Common myeloid progenitor, CD34-positive (primary cell): Measurements from ENCODE around the gene ROCK1.

Source experiments
- CTCF ChIA-PET: fragments of 350-600 bp; sonication (Branson Sonifier 250); formaldehyde crosslinking; loops from one replicate; lab custom pipeline; 2021; ENCODE audit warnings: antibody characterized with exemption; lab: Charles Lee
- POLR2A ChIA-PET: fragments of 350-600 bp; sonication (Branson Sonifier 250); formaldehyde crosslinking; loops from one replicate; lab custom pipeline; 2021; ENCODE audit warnings: antibody characterized with exemption; lab: Charles Lee
- DNase-seq, 3 donors: peaks; one replicate each; pipeline versions ENCODE4 v3.0.0 to v3.0.0-alpha.2; 2013
- H3K27ac ChIP-seq, 2 experiments: 1 replicate in 1 of 2; 2 replicates in 1 of 2; pipeline ENCODE4 v1.7.0; 2013; ENCODE audit warnings: inconsistent platforms in 2 of 2, low read length in 2 of 2, mild to moderate bottlenecking in 2 of 2, low read depth in 1 of 2, moderate library complexity in 1 of 2; ENCODE audit not compliant: severe bottlenecking in 2 of 2, insufficient read depth in 1 of 2, poor library complexity in 1 of 2
- H3K27me3 ChIP-seq, 5 experiments: replicated peaks in 2 of 5; 1 replicate in 3 of 5; 2 replicates in 2 of 5; pipeline versions ENCODE4 v1.6.1 to v1.7.0; 2013; ENCODE audit warnings: low read length in 4 of 5, mild to moderate bottlenecking in 2 of 5, moderate library complexity in 2 of 5, inconsistent platforms in 1 of 5; ENCODE audit not compliant: insufficient read depth in 5 of 5, control insufficient read depth in 4 of 5
- H3K36me3 ChIP-seq, 4 experiments: 1 replicate in 2 of 4; 2 replicates in 2 of 4; pipeline versions ENCODE4 v1.6.1 to v1.7.0; 2013; ENCODE audit warnings: low read length in 3 of 4, control low read depth in 1 of 4, mild to moderate bottlenecking in 1 of 4; ENCODE audit not compliant: control insufficient read depth in 4 of 4, insufficient read depth in 4 of 4
- H3K4me1 ChIP-seq, 4 experiments: 1 replicate in 3 of 4; 2 replicates in 1 of 4; pipeline versions ENCODE4 v1.6.1 to v1.7.1; 2013; ENCODE audit warnings: low read length in 3 of 4, mild to moderate bottlenecking in 3 of 4, control low read depth in 1 of 4, inconsistent platforms in 1 of 4, moderate library complexity in 1 of 4; ENCODE audit not compliant: control insufficient read depth in 4 of 4, insufficient read depth in 4 of 4; ENCODE audit errors: control extremely low read depth in 1 of 4
- H3K4me3 ChIP-seq, 7 experiments: 1 replicate in 4 of 7; 2 replicates in 3 of 7; pipeline versions ENCODE4 v1.5.1 to v1.7.0; 2013; ENCODE audit warnings: mild to moderate bottlenecking in 7 of 7, low read length in 6 of 7, moderate library complexity in 6 of 7, inconsistent platforms in 2 of 7, low read depth in 2 of 7, control low read depth in 1 of 7; ENCODE audit not compliant: insufficient read depth in 4 of 7, control insufficient read depth in 1 of 7; ENCODE audit errors: extremely low read depth in 1 of 7
- H3K9me3 ChIP-seq, 5 experiments: 1 replicate in 4 of 5; 2 replicates in 1 of 5; pipeline versions ENCODE4 v1.6.1 to v1.7.1; 2013; ENCODE audit warnings: low read length in 4 of 5, mild to moderate bottlenecking in 2 of 5, inconsistent platforms in 1 of 5, low read depth in 1 of 5, moderate library complexity in 1 of 5; ENCODE audit not compliant: control insufficient read depth in 4 of 5, insufficient read depth in 2 of 5; ENCODE audit errors: control extremely low read depth in 1 of 5
- WGBS: methylation state at CpG from one replicate; pipeline ENCODE4 v1.1.5; 2013; ENCODE audit not compliant: insufficient coverage; 5-methylcytosine and 5-hydroxymethylcytosine counted together

ROCK1 gene

GRCh38 chr18:21134895-21135294 is 23.3 kb upstream of the ROCK1 start:
- H3K4me3 ChIP-seq: no peak overlapping the region
- no peaks in the 10 kb centered on the region for H3K4me1 ChIP-seq
- no peaks in the 10 kb centered on the region for H3K27me3 ChIP-seq
- ChIA-PET CTCF (interaction anchor here (1.8 kb wide), 1 partner anchor 164 kb away, joined by 15 read pairs; no protein-coding TSS in a partner anchor), POLR2A (no interaction called here)
- no peaks in the 10 kb centered on the region for H3K36me3 ChIP-seq
- H3K27ac ChIP-seq: no peak overlapping the region
- DNase-seq: peak; percentile 42 to 70 (median 61)
- no CpG with 5 or more reads among the region's 3 CpGs for WGBS
- H3K9me3 ChIP-seq: no peaks in the 10 kb centered on the region

- POLR2A ChIA-PET: no interaction called here
- WGBS: 92% methylated on average over 18 of the region's 27 CpGs
- no peaks in the 10 kb centered on the region for H3K27me3 ChIP-seq
- H3K27ac ChIP-seq: no peak overlapping the region
- no peaks in the 10 kb centered on the region for H3K9me3 ChIP-seq
- CTCF ChIA-PET: interaction anchor here (0.8 to 1.3 kb wide), 5 partner anchors 9 to 339 kb away, joined by 3 to 5 read pairs (median 4); no protein-coding TSS in a partner anchor
- no peaks in the 10 kb centered on the region for H3K4me1 ChIP-seq
- no peak for DNase-seq
- no peaks in the 10 kb centered on the region for H3K36me3 ChIP-seq
- no peak overlapping the region for H3K4me3 ChIP-seq
Observed at GRCh38 chr18:21132398-21132918, 20.8 kb upstream of the ROCK1 start.

GRCh38 chr18:21131698-21132227 is 20.1 kb upstream of the ROCK1 start:
- POLR2A ChIA-PET: no interaction called here
- CTCF ChIA-PET: interaction anchor here (1.3 kb wide), 2 partner anchors 10 to 158 kb away, joined by 4 to 5 read pairs; no protein-coding TSS in a partner anchor
- H3K9me3 ChIP-seq: no peaks in the 10 kb centered on the region
- H3K36me3 ChIP-seq: no peaks in the 10 kb centered on the region
- H3K4me3 ChIP-seq: no peak overlapping the region
- H3K4me1 ChIP-seq: no peaks in the 10 kb centered on the region
- H3K27ac ChIP-seq: no peak overlapping the region
- DNase-seq: no peak
- no peaks in the 10 kb centered on the region for H3K27me3 ChIP-seq
- 96% methylated on average over 10 of the region's 10 CpGs for WGBS

- 86% methylated on average over 2 of the region's 4 CpGs for WGBS
- H3K27ac ChIP-seq: no peak overlapping the region
- H3K36me3 ChIP-seq: no peaks in the 10 kb centered on the region
- H3K4me3 ChIP-seq: no peak overlapping the region
- POLR2A ChIA-PET: no interaction called here
- H3K9me3 ChIP-seq: no peaks in the 10 kb centered on the region
- DNase-seq: no peak
- no peaks in the 10 kb centered on the region for H3K4me1 ChIP-seq
- CTCF ChIA-PET: interaction anchor here (1.3 kb wide), 1 partner anchor 165 kb away, joined by 3 read pairs; no protein-coding TSS in a partner anchor
- no peaks in the 10 kb centered on the region for H3K27me3 ChIP-seq
Observed at GRCh38 chr18:21129566-21130216, 18.1 kb upstream of the ROCK1 start.

GRCh38 chr18:21123290-21123926 is 11.8 kb upstream of the ROCK1 start:
- Histone ChIP-seq H3K4me1 (peaks cover 0 to 2% (median 1%) of the 10 kb centered on the region in 4 experiments), H3K36me3 (no peaks in the 10 kb centered on the region), H3K4me3 (no peak overlapping the region), H3K27ac (no peak overlapping the region), H3K27me3 (no peaks in the 10 kb centered on the region), H3K9me3 (no peaks in the 10 kb centered on the region)
- WGBS: 60% methylated on average over 3 of the region's 5 CpGs
- DNase-seq: no peak
- ChIA-PET POLR2A (no interaction called here), CTCF (interaction anchor here (1.2 kb wide), 1 partner anchor 59 kb away, joined by 3 read pairs; no protein-coding TSS in a partner anchor)

GRCh38 chr18:21118806-21119205 is 7.2 kb upstream of the ROCK1 start:
- Histone ChIP-seq H3K36me3 (no peaks in the 10 kb centered on the region), H3K27me3 (no peaks in the 10 kb centered on the region), H3K4me1 (peaks cover 0 to 14% (median 9%) of the 10 kb centered on the region in 4 experiments), H3K4me3 (no peak overlapping the region), H3K9me3 (no peaks in the 10 kb centered on the region), H3K27ac (no peak overlapping the region)
- CTCF ChIA-PET: interaction anchor here (0.7 kb wide), 1 partner anchor 68 kb away, joined by 3 read pairs; no protein-coding TSS in a partner anchor
- POLR2A ChIA-PET: no interaction called here
- DNase-seq: no peak
